H9 (cell line): ENCODE measurements around the gene LARGE1. TPM values are rescaled to one million over a fixed set of nuclear protein-coding genes. Genes with fewer than 3 reads are reported as not detected.

Experiments used
- DNase-seq: peaks from one replicate; pipeline ENCODE4 v3.0.0-alpha.2; 2017
- H2AFZ ChIP-seq: one replicate; pipeline ENCODE4 v1.6.1; 2013; ENCODE audit warnings: mild to moderate bottlenecking, low read length, control low read depth, moderate library complexity
- H2AK5ac ChIP-seq: 2 replicates; pipeline ENCODE4 v1.6.1; 2013; ENCODE audit warnings: low read length, control low read depth, mixed read lengths; ENCODE audit not compliant: insufficient read length
- H2BK120ac ChIP-seq: one replicate; pipeline ENCODE4 v1.6.1; 2013; ENCODE audit warnings: low read depth, mild to moderate bottlenecking, low read length, control low read depth, inconsistent platforms; ENCODE audit not compliant: poor library complexity, severe bottlenecking
- H2BK12ac ChIP-seq: 2 replicates; pipeline ENCODE4 v1.6.1; 2013; ENCODE audit warnings: low read length, control low read depth, mixed read lengths, low read depth; ENCODE audit not compliant: insufficient read length
- H2BK15ac ChIP-seq: 2 replicates; pipeline ENCODE4 v1.6.1; 2013; ENCODE audit warnings: low read depth, low read length, control low read depth
- H2BK20ac ChIP-seq: one replicate; pipeline ENCODE4 v1.6.1; 2013; ENCODE audit warnings: low read depth, mild to moderate bottlenecking, low read length, control low read depth, inconsistent platforms; ENCODE audit not compliant: poor library complexity, severe bottlenecking
- H2BK5ac ChIP-seq: 2 replicates; pipeline ENCODE4 v1.6.1; 2013; ENCODE audit warnings: low read length, control low read depth, mixed read lengths; ENCODE audit not compliant: insufficient read length
- H3K14ac ChIP-seq: 2 replicates; pipeline ENCODE4 v1.6.1; 2013; ENCODE audit warnings: low read length, control low read depth; ENCODE audit not compliant: insufficient read depth
- H3K18ac ChIP-seq: 2 replicates; pipeline ENCODE4 v1.6.1; 2013; ENCODE audit warnings: low read depth, mild to moderate bottlenecking, mixed read lengths, low read length, control low read depth; ENCODE audit not compliant: insufficient read length
- H3K23ac ChIP-seq: 2 replicates; pipeline ENCODE4 v1.6.1; 2013; ENCODE audit warnings: low read length, control low read depth, mixed read lengths, low read depth; ENCODE audit not compliant: insufficient read length
- H3K23me2 ChIP-seq: 2 replicates; pipeline ENCODE4 v1.6.1; 2013; ENCODE audit warnings: low read depth, mild to moderate bottlenecking, mixed read lengths, low read length, control low read depth; ENCODE audit not compliant: insufficient read length, poor library complexity, severe bottlenecking
- H3K27ac ChIP-seq: 2 replicates; pipeline ENCODE4 v1.5.1; 2013; ENCODE audit warnings: low read length, control low read depth, mixed read lengths, low read depth; ENCODE audit not compliant: insufficient read length
- H3K27me3 ChIP-seq: 2 replicates; pipeline ENCODE4 v1.6.1; 2013; ENCODE audit warnings: low read length, control low read depth, inconsistent platforms; ENCODE audit not compliant: insufficient read depth
- H3K4ac ChIP-seq: 2 replicates; pipeline ENCODE4 v1.6.1; 2013; ENCODE audit warnings: low read depth, mild to moderate bottlenecking, control low read depth, inconsistent platforms, low read length, moderate library complexity
- H3K4me1 ChIP-seq: 2 replicates; pipeline ENCODE4 v1.6.1; 2013; ENCODE audit warnings: low read length, control low read depth, inconsistent platforms; ENCODE audit not compliant: insufficient read depth
- H3K4me2 ChIP-seq: 2 replicates; pipeline ENCODE4 v1.6.1; 2013; ENCODE audit warnings: low read length, control low read depth, mixed read lengths; ENCODE audit not compliant: insufficient read length, insufficient read depth
- H3K56ac ChIP-seq: 2 replicates; pipeline ENCODE4 v1.6.1; 2013; ENCODE audit warnings: low read depth, mild to moderate bottlenecking, mixed read lengths, low read length, control low read depth; ENCODE audit not compliant: insufficient read length
- H3K79me1 ChIP-seq: 2 replicates; pipeline ENCODE4 v1.6.1; 2013; ENCODE audit warnings: low read depth, mild to moderate bottlenecking, moderate library complexity, low read length, control low read depth, inconsistent platforms; ENCODE audit not compliant: insufficient read depth, poor library complexity, severe bottlenecking
- H3K79me2 ChIP-seq: 2 replicates; pipeline ENCODE4 v1.6.1; 2013; ENCODE audit warnings: low read length, control low read depth, inconsistent platforms; ENCODE audit not compliant: insufficient read depth
- H3K9ac ChIP-seq: 2 replicates; pipeline ENCODE4 v1.6.1; 2013; ENCODE audit warnings: low read length, control low read depth, mixed read lengths; ENCODE audit not compliant: insufficient read length; ENCODE audit errors: extremely low read depth
- H3K9me3 ChIP-seq: one replicate; pipeline ENCODE4 v1.6.1; 2013; ENCODE audit warnings: low read depth, low read length, inconsistent platforms; ENCODE audit not compliant: control insufficient read depth
- H3T11ph ChIP-seq: one replicate; pipeline ENCODE4 v1.6.1; 2013; ENCODE audit warnings: mild to moderate bottlenecking, low read length, control low read depth, inconsistent platforms
- H4K20me1 ChIP-seq: one replicate; pipeline ENCODE4 v1.6.1; 2013; ENCODE audit not compliant: control insufficient read depth, insufficient read length, insufficient read depth
- H4K5ac ChIP-seq: 2 replicates; pipeline ENCODE4 v1.6.1; 2013; ENCODE audit warnings: low read depth, mild to moderate bottlenecking, mixed read lengths, low read length, control low read depth; ENCODE audit not compliant: insufficient read length
- H4K8ac ChIP-seq: replicated peaks from 2 replicates; pipeline ENCODE4 v1.6.1; 2013; ENCODE audit warnings: low read length, control low read depth, mixed read lengths, low read depth; ENCODE audit not compliant: insufficient read length
- H4K91ac ChIP-seq: 2 replicates; pipeline ENCODE4 v1.6.1; 2013; ENCODE audit warnings: low read depth, mild to moderate bottlenecking, moderate library complexity, mixed read lengths, low read length, control low read depth; ENCODE audit not compliant: insufficient read length
- H3K27ac Mint-ChIP-seq, 3 experiments: 2 replicates in 2 of 3; 3 replicates in 1 of 3; pipeline ENCODE4 v1.8.0; 2020 to 2021; ENCODE audit warnings: mixed read lengths in 3 of 3, mild to moderate bottlenecking in 1 of 3, moderate library complexity in 1 of 3
- H3K27me3 Mint-ChIP-seq: 2 replicates; pipeline ENCODE4 v1.8.0; 2021; ENCODE audit warnings: low read depth, mild to moderate bottlenecking, moderate library complexity, mixed read lengths
- H3K36me3 Mint-ChIP-seq, 3 experiments: 2 replicates in 2 of 3; 3 replicates in 1 of 3; pipeline ENCODE4 v1.8.0; 2020 to 2021; ENCODE audit warnings: low read depth in 3 of 3, mixed read lengths in 3 of 3; ENCODE audit not compliant: insufficient read depth in 1 of 3
- H3K4me1 Mint-ChIP-seq, 2 experiments: 2 replicates each; pipeline ENCODE4 v1.8.0; 2020; ENCODE audit warnings: mixed read lengths in 2 of 2
- H3K4me3 Mint-ChIP-seq, 2 experiments: 2 replicates in 1 of 2; 3 replicates in 1 of 2; pipeline ENCODE4 v1.8.0; 2020 to 2021; ENCODE audit warnings: mild to moderate bottlenecking in 2 of 2, mixed read lengths in 2 of 2, moderate library complexity in 1 of 2
- H3K9me3 Mint-ChIP-seq, 2 experiments: 2 replicates in 1 of 2; 3 replicates in 1 of 2; pipeline ENCODE4 v1.8.0; 2020; ENCODE audit warnings: mild to moderate bottlenecking in 2 of 2, mixed read lengths in 2 of 2, moderate library complexity in 1 of 2
- CTCF ChIP-seq: fragments of 200-600 bp; sonication (generic); conservative IDR thresholded peaks from 3 replicates; pipeline ENCODE4 v1.8.0; 2021; ENCODE audit warnings: antibody characterized with exemption, mild to moderate bottlenecking
- WGBS: extraction: QIAGEN DNeasy Blood & Tissue Kit; methylation state at CpG from one replicate; pipeline ENCODE4 v1.1.7; 2013; ENCODE audit warnings: missing lambda C conversion rate, low lambda C conversion rate, mixed read lengths; ENCODE audit not compliant: insufficient read length; ENCODE audit errors: extremely low coverage; 5-methylcytosine and 5-hydroxymethylcytosine counted together
- total RNA-seq: library from RNA; stranded (reverse); gene quantifications from 2 replicates; pipeline ENCODE4 v1.2.1, GENCODE V29; 2021

The LARGE1 gene
- total RNA-seq, 1 experiment from 2014 or later: 43.5 TPM

- no peak overlapping the region for H3K56ac ChIP-seq
Observed at GRCh38 chr22:33350961-33351360, 569.3 kb downstream of the LARGE1 start.

More at GRCh38 chr22:33350961-33351360, 569.3 kb downstream of the LARGE1 start:
- no peaks in the 10 kb centered on the region for H3K79me2 ChIP-seq
- no peak overlapping the region for H3K4me2 ChIP-seq
- no peak overlapping the region for H2AFZ ChIP-seq
- H2BK20ac ChIP-seq: no peak overlapping the region
- H3T11ph ChIP-seq: no peak overlapping the region
- H4K5ac ChIP-seq: no peak overlapping the region
- H3K4ac ChIP-seq: no peak overlapping the region
- no peak overlapping the region for H2BK120ac ChIP-seq
- H3K4me1 ChIP-seq: no peaks in the 10 kb centered on the region
- no peaks in the 10 kb centered on the region for H3K27me3 ChIP-seq
- no peaks in the 10 kb centered on the region for H4K20me1 ChIP-seq
- H3K79me1 ChIP-seq: no peaks in the 10 kb centered on the region
- H2BK5ac ChIP-seq: no peak overlapping the region
- DNase-seq: no peak
- H3K36me3 Mint-ChIP-seq: peaks cover 23 to 33% (median 31%) of the 10 kb centered on the region in 3 experiments
- H3K18ac ChIP-seq: no peak overlapping the region
- no peak overlapping the region for H3K4me3 Mint-ChIP-seq
- no peak overlapping the region for H4K8ac ChIP-seq
- no peak overlapping the region for H2AK5ac ChIP-seq
- no peak overlapping the region for H3K14ac ChIP-seq
- no peak overlapping the region for H3K27ac Mint-ChIP-seq
- H2BK12ac ChIP-seq: no peak overlapping the region
- peaks cover 14 to 17% of the 10 kb centered on the region in 2 experiments; a peak in 4 of 5 replicates for H3K9me3 Mint-ChIP-seq
- H3K27ac ChIP-seq: no peak overlapping the region
- no peak overlapping the region for H2BK15ac ChIP-seq
- H3K23me2 ChIP-seq: no peaks in the 10 kb centered on the region
- H3K4me1 Mint-ChIP-seq: 0 out of 4 replicates have a peak, but pooled peaks cover 0 to 3% of the 10 kb centered on the region in 2 experiments
- WGBS: no CpG with 5 or more reads among the region's 2 CpGs
- H4K91ac ChIP-seq: no peak overlapping the region
- H3K27me3 Mint-ChIP-seq: no peaks in the 10 kb centered on the region
- H3K9me3 ChIP-seq: no peaks in the 10 kb centered on the region
- H3K9ac ChIP-seq: no peak overlapping the region
- no peak overlapping the region for H3K23ac ChIP-seq
- no peak for TF ChIP-seq CTCF
